ENCODE data around the gene CNKSR3. TPM values are rescaled to one million over a fixed set of nuclear protein-coding genes. Genes with fewer than 3 reads are reported as not detected.

Gene CNKSR3
- total and polyA plus RNA-seq, 2 of the 8 experiments (the other 6 are each of a cell fraction or from before 2014, with no cell fraction given) = 1.2 to 6.2 TPM

GRCh38 chr6:154473324-154473723 lies 37.2 kb downstream of the CNKSR3 start:
- Histone ChIP-seq H3K79me1 (ENCODE audit: low read depth, low read length) (0 out of 2 replicates have a peak, but pooled peaks cover 2% of the 10 kb centered on the region), H2AFZ (ENCODE audit: low read length) (no peak overlapping the region), H3K23me2 (ENCODE audit: low read depth, low read length) (no peaks in the 10 kb centered on the region; the same call in 1 of the 2 replicates), H3K79me2 (ENCODE audit: control insufficient read depth in 1 of 2, insufficient read depth in 2 of 2, low read length in 2 of 2) (no peaks in the 10 kb centered on the region), H2BK15ac (ENCODE audit: low read length) (no peak overlapping the region), H3K14ac (ENCODE audit: insufficient read length) (no peak overlapping the region), H3K18ac (ENCODE audit: extremely low read depth, low read length) (no peak overlapping the region), H3K9me3 (ENCODE audit: insufficient read depth in 2 of 2, low read depth in 1 of 2, low read length in 1 of 2) (peaks cover 0 to 7% of the 10 kb centered on the region in 2 experiments; a peak in 3 of 4 replicates), H4K20me1 (replicated peaks in 1 of 2; ENCODE audit: control insufficient read depth in 1 of 2, insufficient read depth in 2 of 2, low read length in 2 of 2) (no peaks in the 10 kb centered on the region), H3K4me3 (ENCODE audit: extremely low read depth in 1 of 4, insufficient read depth in 2 of 4, low read depth in 3 of 4, low read length in 4 of 4) (no peak overlapping the region), H3K56ac (replicated peaks; ENCODE audit: insufficient read length, low read depth, low read length) (no peak overlapping the region), H4K91ac (replicated peaks; ENCODE audit: insufficient read length, low read length) (no peak overlapping the region), H2BK20ac (ENCODE audit: low read length) (no peak overlapping the region), H3K23ac (ENCODE audit: insufficient read length) (no peak overlapping the region), H2BK12ac (ENCODE audit: low read depth, low read length) (no peak overlapping the region), H3K36me3 (ENCODE audit: control insufficient read depth in 2 of 4, insufficient read depth in 4 of 4, low read length in 3 of 4) (no peaks in the 10 kb centered on the region; a peak in 1 of 8 replicates), H3K4me2 (ENCODE audit: insufficient read depth in 1 of 2, low read depth in 2 of 2, low read length in 2 of 2) (no peak overlapping the region), H3K27ac (ENCODE audit: low read depth, low read length) (no peak overlapping the region), H2AK5ac (ENCODE audit: low read depth, low read length) (no peak overlapping the region), H3K4me1 (replicated peaks in 1 of 4; ENCODE audit: control insufficient read depth in 3 of 4, insufficient read depth in 4 of 4, low read length in 3 of 4) (peaks cover 0 to 6% (median 0%) of the 10 kb centered on the region in 4 experiments; a peak in 2 of 7 replicates), H4K5ac (ENCODE audit: insufficient read length, low read depth, low read length) (no peak overlapping the region), H4K8ac (ENCODE audit: extremely low read depth, insufficient read depth, low read length) (no peak overlapping the region), H3K9ac (replicated peaks in 1 of 4; ENCODE audit: extremely low read depth in 1 of 4, low read depth in 3 of 4, low read length in 3 of 4) (no peak overlapping the region), H3K4ac (replicated peaks; ENCODE audit: insufficient read length, low read depth, low read length) (no peak overlapping the region), H3K27me3 (replicated peaks in 1 of 4; ENCODE audit: control insufficient read depth in 3 of 4, extremely low read depth in 1 of 4, insufficient read depth in 3 of 4, low read length in 3 of 4) (no peaks in the 10 kb centered on the region), H2BK5ac (ENCODE audit: low read depth, low read length) (no peak overlapping the region), H2BK120ac (replicated peaks; ENCODE audit: low read depth, low read length) (no peak overlapping the region)
- TF ChIP-seq CBX8 (IDR thresholded peaks at IDR 0.05; ENCODE audit: borderline replicate concordance, low read depth, low read length) (no peak), TAF1 (IDR thresholded peaks at IDR 0.05; ENCODE audit: low read depth, low read length) (no peak), CTBP2 (IDR thresholded peaks at IDR 0.05; ENCODE audit: borderline replicate concordance, insufficient read depth, insufficient read length, low read length) (no peak), RNF2 (IDR thresholded peaks at IDR 0.05; ENCODE audit: borderline replicate concordance, low read depth, low read length, missing control alignments, poor library complexity, severe bottlenecking) (no peak), JUND (IDR thresholded peaks at IDR 0.05; ENCODE audit: low read length) (no peak), EGR1 (IDR thresholded peaks at IDR 0.05; ENCODE audit: borderline replicate concordance, low read depth, low read length) (no peak), YY1 (IDR thresholded peaks at IDR 0.05; ENCODE audit: low read depth, low read length) (no peak), CBX5 (IDR thresholded peaks at IDR 0.05; ENCODE audit: low read depth, low read length) (no peak)
- 88% methylated on average over 9 of the region's 9 CpGs; no CpG with 5 or more reads in 1 of the 2 experiments for WGBS, 2 experiments (ENCODE audit: extremely low coverage in 1 of 2, insufficient coverage in 1 of 2, insufficient read length in 1 of 2, insufficient replicate concordance in 2 of 2, low coverage in 1 of 2, low lambda C conversion rate in 2 of 2, missing lambda C conversion rate in 1 of 2)
- ChIA-PET POLR2A (ENCODE audit: partially characterized antibody) (no interaction called here), CTCF (ENCODE audit: partially characterized antibody) (interaction anchor here (0.6 to 1.8 kb wide), 4 partner anchors 27 to 203 kb away, joined by 3 to 4 read pairs (median 4); no protein-coding TSS in a partner anchor)
- FAIRE-seq (no peak), DNase-seq (ENCODE audit: low read depth in 1 of 2, low spot score in 2 of 2) (no peak)
